GM04504 (cell line): ENCODE measurements around the gene CDH20.
A peak's percentile ranks its signal among the peaks of the same experiment; 100 is the strongest.
"Not testable (repeated sequence)": the region's sequence is repeated elsewhere in the genome, so short reads cannot be mapped to it uniquely, and the experiment has no call there.

Experiments
- DNase-seq: peaks from one replicate; pipeline ENCODE4 v3.0.0-alpha.2; 2012; ENCODE audit warnings: low read depth

CDH20 gene

GRCh38 chr18:61348230-61348629 lies 15.0 kb downstream of the CDH20 start:
- DNase-seq: no peak

- no peak for DNase-seq
Measured at GRCh38 chr18:61350578-61350977, 17.3 kb downstream of the CDH20 start.

- DNase-seq: no peak
Measured at GRCh38 chr18:61352059-61352458, 18.8 kb downstream of the CDH20 start.

GRCh38 chr18:61352611-61353010 lies 19.4 kb downstream of the CDH20 start:
- DNase-seq: no peak

- no peak for DNase-seq
Measured at GRCh38 chr18:61360404-61361383, 27.5 kb downstream of the CDH20 start.

GRCh38 chr18:61362511-61362910 lies 29.3 kb downstream of the CDH20 start:
- DNase-seq: no peak

- no peak for DNase-seq
Measured at GRCh38 chr18:61364953-61365352, 31.7 kb downstream of the CDH20 start.

GRCh38 chr18:61368001-61368400 lies 34.8 kb downstream of the CDH20 start:
- DNase-seq: no peak

- not testable (repeated sequence) for DNase-seq
Measured at GRCh38 chr18:61369671-61370070, 36.4 kb downstream of the CDH20 start.

- no peak for DNase-seq
Measured at GRCh38 chr18:61371111-61371510, 37.9 kb downstream of the CDH20 start.

GRCh38 chr18:61379827-61380226 lies 46.6 kb downstream of the CDH20 start:
- no peak for DNase-seq

- DNase-seq: no peak
Measured at GRCh38 chr18:61388010-61388409, 54.8 kb downstream of the CDH20 start.

GRCh38 chr18:61394983-61395382 lies 61.8 kb downstream of the CDH20 start:
- no peak for DNase-seq

GRCh38 chr18:61397222-61397621 lies 64.0 kb downstream of the CDH20 start:
- no peak for DNase-seq

- DNase-seq: peak; percentile 33
Measured at GRCh38 chr18:61398961-61399705, 65.9 kb downstream of the CDH20 start.

GRCh38 chr18:61400016-61400635 lies 66.9 kb downstream of the CDH20 start:
- DNase-seq: no peak

GRCh38 chr18:61400716-61401115 lies 67.5 kb downstream of the CDH20 start:
- no peak for DNase-seq

GRCh38 chr18:61402726-61403125 lies 69.5 kb downstream of the CDH20 start:
- no peak for DNase-seq

GRCh38 chr18:61413396-61413795 lies 80.2 kb downstream of the CDH20 start:
- no peak for DNase-seq

- DNase-seq: no peak
Measured at GRCh38 chr18:61414086-61414485, 80.9 kb downstream of the CDH20 start.

- no peak for DNase-seq
Measured at GRCh38 chr18:61419763-61420162, 86.5 kb downstream of the CDH20 start.

GRCh38 chr18:61420218-61420885 lies 87.1 kb downstream of the CDH20 start:
- no peak for DNase-seq
